GM23338 (cell line): ENCODE measurements around the gene NCAPD2. TPM values are rescaled to one million over a fixed set of nuclear protein-coding genes. Genes with fewer than 3 reads are reported as not detected.

Experiments used
- ATAC-seq: fragments of 200-7000 bp; cut with Tn5 transposase; 3 replicates; pipeline ENCODE4 v1.9.1; 2020
- DNase-seq: peaks from one replicate; pipeline ENCODE4 v3.0.0-alpha.2; 2015; ENCODE audit warnings: low spot score
- H2AFZ ChIP-seq: fragments of 200-600 bp; sonication (generic); 2 replicates; pipeline ENCODE4 v1.8.0; 2016; ENCODE audit warnings: antibody characterized with exemption, mild to moderate bottlenecking, moderate library complexity
- H3F3A ChIP-seq: fragments of 200-600 bp; sonication (generic); replicated peaks from 2 replicates; pipeline ENCODE4 v1.8.0; 2017; ENCODE audit warnings: antibody characterized with exemption, mixed run types, low read depth
- H3K27ac ChIP-seq: fragments of 200-600 bp; sonication (generic); 2 replicates; pipeline ENCODE4 v1.6.1; 2016; ENCODE audit warnings: low read depth
- H3K27me3 ChIP-seq: fragments of 200-600 bp; sonication (generic); 2 replicates; pipeline ENCODE4 v1.8.0; 2016; ENCODE audit warnings: mild to moderate bottlenecking, mixed run types, moderate library complexity; ENCODE audit not compliant: insufficient read depth
- H3K36me3 ChIP-seq: fragments of 200-600 bp; sonication (generic); 2 replicates; pipeline ENCODE4 v1.8.0; 2016; ENCODE audit warnings: mild to moderate bottlenecking; ENCODE audit not compliant: insufficient read depth
- H3K4me1 ChIP-seq: fragments of 200-600 bp; sonication (generic); 2 replicates; pipeline ENCODE4 v1.8.0; 2016; ENCODE audit warnings: mild to moderate bottlenecking, moderate library complexity; ENCODE audit not compliant: insufficient read depth
- H3K4me2 ChIP-seq: fragments of 200-600 bp; sonication (generic); 2 replicates; pipeline ENCODE4 v1.7.1; 2017; ENCODE audit warnings: mixed run types
- H3K4me3 ChIP-seq: fragments of 200-600 bp; sonication (generic); 2 replicates; pipeline ENCODE4 v1.6.1; 2016; ENCODE audit warnings: mixed run types
- H3K79me2 ChIP-seq: fragments of 200-600 bp; sonication (generic); replicated peaks from 2 replicates; pipeline ENCODE4 v1.8.0; 2017; ENCODE audit warnings: mild to moderate bottlenecking; ENCODE audit not compliant: insufficient read depth
- H3K9me2 ChIP-seq: fragments of 200-600 bp; sonication (generic); 2 replicates; pipeline ENCODE4 v1.8.0; 2017; ENCODE audit not compliant: insufficient read depth
- H4K20me1 ChIP-seq: fragments of 200-600 bp; sonication (generic); replicated peaks from 2 replicates; pipeline ENCODE4 v1.8.0; 2017; ENCODE audit warnings: mild to moderate bottlenecking; ENCODE audit not compliant: insufficient read depth
- H3K27ac Mint-ChIP-seq: 2 replicates; pipeline ENCODE4 v1.8.0; 2020; ENCODE audit warnings: inconsistent platforms, mild to moderate bottlenecking, moderate library complexity, mixed read lengths
- H3K27me3 Mint-ChIP-seq: 3 replicates; pipeline ENCODE4 v1.8.0; 2022; ENCODE audit warnings: low read depth, mild to moderate bottlenecking, moderate library complexity, mixed read lengths, inconsistent platforms; ENCODE audit not compliant: insufficient read depth, poor library complexity
- H3K36me3 Mint-ChIP-seq: 3 replicates; pipeline ENCODE4 v1.8.0; 2021; ENCODE audit warnings: low read depth, mild to moderate bottlenecking, inconsistent platforms, moderate library complexity, mixed read lengths
- H3K4me1 Mint-ChIP-seq: 3 replicates; pipeline ENCODE4 v1.8.0; 2020; ENCODE audit warnings: mild to moderate bottlenecking, inconsistent platforms, mixed read lengths
- H3K4me3 Mint-ChIP-seq: 3 replicates; pipeline ENCODE4 v1.8.0; 2021; ENCODE audit warnings: moderate library complexity, mild to moderate bottlenecking, inconsistent platforms, mixed read lengths
- H3K9me3 Mint-ChIP-seq: 3 replicates; pipeline ENCODE4 v1.8.0; 2020; ENCODE audit warnings: moderate library complexity, mild to moderate bottlenecking, inconsistent platforms, mixed read lengths
- CREB1 ChIP-seq: fragments of 250-450 bp; sonication (Bioruptor Pico); IDR thresholded peaks from 2 replicates; pipeline ENCODE4 v1.5.0; 2020; ENCODE audit warnings: low read depth, mild to moderate bottlenecking, moderate library complexity
- CTCF ChIP-seq, 2 experiments: fragments of 200-600 bp in 1 of 2; sonication (generic) in 1 of 2; conservative IDR thresholded peaks; 2 replicates each; pipeline versions ENCODE4 v1.5.1 to v1.6.1; 2016 to 2017; ENCODE audit warnings: antibody characterized with exemption in 2 of 2, low read depth in 2 of 2, mild to moderate bottlenecking in 2 of 2, moderate library complexity in 1 of 2
- ETS1 ChIP-seq: IDR thresholded peaks from 2 replicates; pipeline ENCODE4 v1.6.1; 2016; ENCODE audit warnings: antibody characterized with exemption
- EZH2 ChIP-seq: fragments of 200-600 bp; sonication (generic); IDR thresholded peaks from one replicate; pipeline ENCODE4 v1.8.0; 2017; ENCODE audit warnings: antibody characterized with exemption, mild to moderate bottlenecking, low read depth; ENCODE audit not compliant: unreplicated experiment
- EZH2phosphoT487 ChIP-seq: fragments of 200-600 bp; sonication (generic); IDR thresholded peaks from one replicate; pipeline ENCODE4 v1.8.1; 2018; ENCODE audit warnings: antibody characterized with exemption; ENCODE audit not compliant: unreplicated experiment
- JUNB ChIP-seq: IDR thresholded peaks from one replicate; pipeline ENCODE4 v1.6.1; 2016; ENCODE audit warnings: antibody characterized with exemption; ENCODE audit not compliant: unreplicated experiment
- NANOG ChIP-seq: IDR thresholded peaks from 2 replicates; pipeline ENCODE4 v1.6.1; 2016; ENCODE audit warnings: antibody characterized with exemption, borderline replicate concordance
- POLR2AphosphoS5 ChIP-seq: IDR thresholded peaks from 2 replicates; pipeline ENCODE4 v1.6.1; 2016; ENCODE audit warnings: antibody characterized with exemption, low read depth
- REST ChIP-seq: IDR thresholded peaks from one replicate; pipeline ENCODE4 v1.6.1; 2018; ENCODE audit warnings: antibody characterized with exemption; ENCODE audit not compliant: unreplicated experiment
- STAT1 ChIP-seq: IDR thresholded peaks from one replicate; pipeline ENCODE4 v1.6.1; 2016; ENCODE audit warnings: antibody characterized with exemption; ENCODE audit not compliant: unreplicated experiment
- ZNF114 ChIP-seq: fragments of 250-450 bp; sonication (Bioruptor Pico); IDR thresholded peaks from 2 replicates; pipeline ENCODE4 v1.5.0; 2020; ENCODE audit warnings: mild to moderate bottlenecking, moderate library complexity
- ZNF331 ChIP-seq: fragments of 250-450 bp; sonication (Bioruptor Pico); IDR thresholded peaks from 2 replicates; pipeline ENCODE4 v1.5.0; 2020; ENCODE audit warnings: low read depth, mild to moderate bottlenecking, moderate library complexity
- ZNF462 ChIP-seq: fragments of 250-450 bp; sonication (Bioruptor Pico); IDR thresholded peaks from 2 replicates; pipeline ENCODE4 v1.5.0; 2020; ENCODE audit warnings: mild to moderate bottlenecking, moderate library complexity
- polyA plus RNA-seq: library from polyadenylated mRNA; unstranded; fragments of >200 nt; fragmentation: Nextera tagmentation; extraction: Ambion mirVana; gene quantifications from 2 replicates; pipeline ENCODE4 v1.2.1, GENCODE V29; 2016
- total RNA-seq: library from RNA; depleted of rRNA; stranded (reverse); fragments of >200 nt; shearing (Covaris generic); gene quantifications from 2 replicates; pipeline ENCODE4 v1.2.3, GENCODE V29; 2014

Gene NCAPD2
- total and polyA plus RNA-seq, 2 experiments from 2014 or later = 34.2 to 217 TPM

DNA sequence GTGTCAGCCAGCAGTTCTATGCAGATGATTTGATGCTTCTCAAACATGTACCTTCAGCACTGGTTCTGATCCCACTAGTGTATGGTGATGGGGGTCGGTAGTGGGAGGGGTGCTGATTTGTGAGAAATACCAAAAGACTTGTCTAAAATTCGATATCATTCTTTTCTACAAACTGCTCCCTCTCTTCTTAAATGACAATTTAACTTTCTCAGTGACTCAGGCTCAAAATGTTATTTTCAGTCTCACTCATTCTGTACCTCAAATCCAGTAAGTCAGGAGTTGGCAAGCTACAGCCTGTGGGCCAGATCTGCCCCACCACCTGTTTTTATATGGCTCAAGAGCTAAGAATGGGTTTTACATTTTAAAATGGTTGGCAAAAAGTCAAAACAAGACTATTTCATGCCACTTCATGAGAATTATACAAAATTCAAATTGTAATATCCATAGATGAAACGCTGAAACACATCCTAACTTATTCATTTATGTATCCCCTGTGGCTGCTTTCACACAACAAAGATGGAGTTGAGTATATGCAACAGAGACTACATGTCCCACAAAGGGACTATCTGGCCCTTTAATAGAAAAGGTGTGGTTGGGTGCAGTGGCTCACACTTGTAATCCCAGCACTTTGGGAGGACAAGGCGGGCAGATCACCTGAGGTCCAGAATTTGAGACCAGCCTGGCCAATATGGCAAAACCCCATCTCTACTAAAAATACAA, 80.8 kb downstream of the NCAPD2 start:
- Histone ChIP-seq H3F3A (peaks cover 46% of the 10 kb centered on the region), H3K9me2 (no peaks in the 10 kb centered on the region), H3K4me3 (no peak overlapping the region), H3K4me2 (no peak overlapping the region), H3K79me2 (0 out of 2 replicates have a peak, but pooled peaks cover 7% of the 10 kb centered on the region), H3K27ac (no peak overlapping the region), H4K20me1 (peaks cover 19% of the 10 kb centered on the region), H2AFZ (no peak overlapping the region), H3K27me3 (no peaks in the 10 kb centered on the region), H3K4me1 (peaks cover 5% of the 10 kb centered on the region), H3K36me3 (peaks cover 76% of the 10 kb centered on the region)
- H3K4me3 Mint-ChIP-seq = no peak overlapping the region
- ATAC-seq (no peak), DNase-seq (no peak)
- H3K9me3 Mint-ChIP-seq = no peaks in the 10 kb centered on the region
- no peak overlapping the region for H3K27ac Mint-ChIP-seq
- H3K27me3 Mint-ChIP-seq = peaks cover 7% of the 10 kb centered on the region
- peaks cover 8% of the 10 kb centered on the region for H3K4me1 Mint-ChIP-seq
- H3K36me3 Mint-ChIP-seq = peaks cover 92% of the 10 kb centered on the region
- TF ChIP-seq ZNF462 (no peak), POLR2AphosphoS5 (no peak), ETS1 (no peak), EZH2phosphoT487 (no peak), JUNB (no peak), ZNF331 (CRISPR knock-in tag) (no peak), CREB1 (no peak), NANOG (no peak), EZH2 (no peak), REST (no peak), CTCF (conservative IDR thresholded peaks at IDR 0.05; ENCODE audit: low read depth in 2 of 2) (no peak), ZNF114 (CRISPR knock-in tag) (no peak), STAT1 (no peak)
